ENCODE measurements around the gene COL5A2. TPM values are rescaled to one million over a fixed set of nuclear protein-coding genes. Genes with fewer than 3 reads are reported as not detected.
A peak's percentile ranks its signal among the peaks of the same experiment; 100 is the strongest.

Gene COL5A2
- total and polyA plus RNA-seq, 2 experiments from 2014 or later = 252 to 974 TPM

DNA sequence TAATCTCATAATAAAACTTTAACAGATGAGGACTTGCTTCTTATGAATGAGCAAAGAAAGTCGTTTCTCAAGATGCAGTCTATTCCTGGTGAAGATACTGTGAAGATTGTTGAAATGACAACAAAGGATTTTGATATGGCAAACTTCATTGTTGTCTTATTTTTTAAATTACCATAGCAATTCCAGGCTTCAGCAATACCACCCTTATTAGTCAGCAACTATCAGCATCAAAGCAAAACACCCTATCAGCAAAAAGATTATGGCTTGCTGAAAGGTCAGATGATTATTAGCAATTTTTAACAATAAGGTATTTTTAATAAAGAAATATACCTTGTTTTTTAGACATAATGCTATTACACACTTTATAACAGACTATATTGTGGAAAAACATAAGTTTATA is 88.3 kb downstream of the COL5A2 start:
- Histone ChIP-seq H4K20me1 (ENCODE audit: insufficient read depth) (no peaks in the 10 kb centered on the region), H3K79me2 (ENCODE audit: insufficient read depth) (peaks cover 71% of the 10 kb centered on the region), H3F3A (ENCODE audit: insufficient read depth) (peaks cover 66% of the 10 kb centered on the region), H3K4me2 (ENCODE audit: unreplicated experiment) (peak overlapping the region; percentile 68), H3K9me2 (ENCODE audit: insufficient read depth) (no peaks in the 10 kb centered on the region), H2AFZ (no peak overlapping the region), H3K27ac (peak overlapping the region; percentile 90), H3K4me1 (ENCODE audit: insufficient read depth) (peaks cover 78% of the 10 kb centered on the region), H3K9ac (no peak overlapping the region), H3K27me3 (replicated peaks; ENCODE audit: insufficient read depth) (no peaks in the 10 kb centered on the region), H3K4me3 (no peak overlapping the region), H3K9me3 (ENCODE audit: low read depth) (no peaks in the 10 kb centered on the region), H3K36me3 (ENCODE audit: low read depth) (peaks cover 70% of the 10 kb centered on the region)
- in situ Hi-C loops (cut with MboI) = no loop called here
- 0 to 22% methylated on average over 1 of the region's 1 CpG for WGBS, 2 experiments (ENCODE audit: low coverage in 1 of 2, low lambda C conversion rate in 2 of 2, missing lambda C conversion rate in 2 of 2)
- DNase-seq = peak; percentile 40
- TF ChIP-seq EZH2 (IDR thresholded peaks at IDR 0.05; ENCODE audit: insufficient read depth, poor library complexity, severe bottlenecking) (no peak), EZH2phosphoT487 (IDR thresholded peaks at IDR 0.05; ENCODE audit: insufficient read depth, low read depth) (no peak)

DNA sequence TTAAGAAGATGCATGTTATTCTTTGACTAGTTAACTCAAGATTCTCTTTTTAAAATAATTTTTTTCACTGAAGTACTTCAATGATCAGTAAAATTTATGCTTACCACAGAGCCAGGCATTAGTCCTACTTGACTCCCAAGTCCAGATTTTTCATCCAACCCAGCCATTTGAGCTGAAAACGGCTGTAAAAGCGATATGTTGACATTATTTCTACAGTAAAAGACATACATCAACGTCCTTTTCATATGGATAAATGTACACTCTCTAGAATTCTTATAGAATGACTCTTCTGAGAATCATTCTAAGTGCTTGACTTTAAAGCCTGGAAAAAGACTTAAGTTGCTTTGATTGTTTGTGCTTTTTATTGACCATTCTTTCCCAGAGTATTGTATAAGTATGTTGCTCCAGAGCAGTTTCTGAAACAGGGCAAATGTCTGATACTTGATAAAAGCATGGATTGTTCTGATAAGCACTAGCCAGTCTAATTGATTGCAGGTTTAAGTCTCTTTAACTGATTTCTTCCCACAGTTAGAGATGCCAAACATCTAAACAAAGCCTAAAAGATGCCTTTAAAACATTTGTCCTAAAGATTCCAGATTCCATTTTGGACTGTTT is 90.9 kb downstream of the COL5A2 start:
- Histone ChIP-seq H3K9ac (no peak overlapping the region), H3K27me3 (replicated peaks; ENCODE audit: insufficient read depth) (no peaks in the 10 kb centered on the region), H3K79me2 (ENCODE audit: insufficient read depth) (peaks cover 68% of the 10 kb centered on the region), H3K4me3 (no peak overlapping the region), H3K9me3 (ENCODE audit: low read depth) (no peaks in the 10 kb centered on the region), H2AFZ (no peak overlapping the region), H4K20me1 (ENCODE audit: insufficient read depth) (no peaks in the 10 kb centered on the region), H3K9me2 (ENCODE audit: insufficient read depth) (no peaks in the 10 kb centered on the region), H3K4me2 (ENCODE audit: unreplicated experiment) (no peak overlapping the region), H3K4me1 (ENCODE audit: insufficient read depth) (peaks cover 66% of the 10 kb centered on the region), H3K27ac (no peak overlapping the region; the same call in 1 of the 2 replicates), H3K36me3 (ENCODE audit: low read depth) (peaks cover 80% of the 10 kb centered on the region), H3F3A (ENCODE audit: insufficient read depth) (peaks cover 56% of the 10 kb centered on the region)
- no peak for TF ChIP-seq EZH2 (IDR thresholded peaks at IDR 0.05; ENCODE audit: insufficient read depth, poor library complexity, severe bottlenecking)
- TF ChIP-seq EZH2phosphoT487 (IDR thresholded peaks at IDR 0.05; ENCODE audit: insufficient read depth, low read depth) = no peak
- in situ Hi-C loops (cut with MboI) = no loop called here
- WGBS, 2 experiments (ENCODE audit: low coverage in 1 of 2, low lambda C conversion rate in 2 of 2, missing lambda C conversion rate in 2 of 2) = 29 to 30% methylated on average over 3 of the region's 3 CpGs
- no peak for DNase-seq

DNA sequence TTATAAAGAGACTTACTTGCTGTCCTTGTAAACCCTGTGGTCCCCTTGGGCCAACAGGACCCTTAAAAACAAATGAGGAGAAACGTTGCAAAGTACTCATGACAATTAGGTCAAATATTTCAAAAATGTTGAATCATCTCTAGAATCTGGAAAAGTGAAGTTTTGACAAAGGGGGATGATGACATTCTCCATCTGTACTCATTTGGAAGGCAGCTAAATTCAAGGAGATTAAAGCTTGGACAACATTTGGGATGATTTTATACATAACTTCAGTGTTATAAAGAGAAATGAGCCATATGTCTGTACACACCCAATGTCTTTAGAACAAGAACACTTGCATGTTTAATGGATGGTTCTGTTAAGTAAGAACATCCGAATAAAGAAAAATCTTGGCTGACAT is 92.9 kb downstream of the COL5A2 start:
- peak; percentile 82 for DNase-seq
- H3K27ac ChIP-seq = peak overlapping the region; percentile 56
- TF ChIP-seq EZH2 (IDR thresholded peaks at IDR 0.05; ENCODE audit: insufficient read depth, poor library complexity, severe bottlenecking) (no peak), EZH2phosphoT487 (IDR thresholded peaks at IDR 0.05; ENCODE audit: insufficient read depth, low read depth) (no peak)
- 0 out of 2 replicates have a peak overlapping the region, but pooled peaks have one; percentile 11 for H3K9ac ChIP-seq
- no peaks in the 10 kb centered on the region for H3K9me3 ChIP-seq (ENCODE audit: low read depth)
- WGBS, 2 experiments (ENCODE audit: low coverage in 1 of 2, low lambda C conversion rate in 2 of 2, missing lambda C conversion rate in 2 of 2) = 5 to 6% methylated on average over 2 of the region's 2 CpGs
- H3K79me2 ChIP-seq (ENCODE audit: insufficient read depth) = peaks cover 68% of the 10 kb centered on the region
- H3K27me3 ChIP-seq (replicated peaks; ENCODE audit: insufficient read depth) = no peaks in the 10 kb centered on the region
- H3K4me3 ChIP-seq = no peak overlapping the region
- peaks cover 89% of the 10 kb centered on the region for H3K36me3 ChIP-seq (ENCODE audit: low read depth)
- no peaks in the 10 kb centered on the region for H4K20me1 ChIP-seq (ENCODE audit: insufficient read depth)
- peaks cover 46% of the 10 kb centered on the region for H3K4me1 ChIP-seq (ENCODE audit: insufficient read depth)
- H2AFZ ChIP-seq = no peak overlapping the region
- H3F3A ChIP-seq (ENCODE audit: insufficient read depth) = peaks cover 43% of the 10 kb centered on the region
- peak overlapping the region; percentile 51 for H3K4me2 ChIP-seq (ENCODE audit: unreplicated experiment)
- in situ Hi-C loops (cut with MboI) = no loop called here
- no peaks in the 10 kb centered on the region for H3K9me2 ChIP-seq (ENCODE audit: insufficient read depth)

DNA sequence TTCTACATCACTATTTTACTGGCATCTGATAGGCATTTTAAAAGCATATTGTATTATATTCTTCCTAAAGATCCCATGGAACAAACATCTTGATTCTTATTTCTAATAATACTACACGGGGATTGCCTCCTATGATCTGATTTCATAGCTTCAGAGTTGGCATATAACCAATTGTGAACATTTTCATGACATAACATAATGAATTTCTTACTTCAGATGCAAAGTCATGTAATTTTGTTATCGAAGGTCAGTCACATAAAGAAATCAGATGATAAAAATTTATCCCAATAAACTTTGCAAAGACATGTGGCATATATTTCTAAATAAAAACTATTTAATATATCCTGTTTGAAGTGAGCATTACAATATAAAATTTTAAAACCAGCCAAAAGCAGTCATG is 93.3 kb downstream of the COL5A2 start:
- Histone ChIP-seq H3K4me3 (no peak overlapping the region), H3K4me1 (ENCODE audit: insufficient read depth) (peaks cover 42% of the 10 kb centered on the region), H3F3A (ENCODE audit: insufficient read depth) (peaks cover 39% of the 10 kb centered on the region), H3K9ac (0 out of 2 replicates have a peak overlapping the region, but pooled peaks have one; percentile 7), H3K27me3 (replicated peaks; ENCODE audit: insufficient read depth) (no peaks in the 10 kb centered on the region), H3K27ac (peak overlapping the region; percentile 56), H3K9me2 (ENCODE audit: insufficient read depth) (no peaks in the 10 kb centered on the region), H2AFZ (no peak overlapping the region), H4K20me1 (ENCODE audit: insufficient read depth) (no peaks in the 10 kb centered on the region), H3K36me3 (ENCODE audit: low read depth) (peaks cover 87% of the 10 kb centered on the region), H3K9me3 (ENCODE audit: low read depth) (no peaks in the 10 kb centered on the region), H3K4me2 (ENCODE audit: unreplicated experiment) (peak overlapping the region; percentile 51), H3K79me2 (ENCODE audit: insufficient read depth) (peaks cover 66% of the 10 kb centered on the region)
- in situ Hi-C loops (cut with MboI) = no loop called here
- WGBS, 2 experiments (ENCODE audit: low coverage in 1 of 2, low lambda C conversion rate in 2 of 2, missing lambda C conversion rate in 2 of 2) = 25 to 34% methylated on average over 2 of the region's 2 CpGs
- no peak for TF ChIP-seq EZH2 (IDR thresholded peaks at IDR 0.05; ENCODE audit: insufficient read depth, poor library complexity, severe bottlenecking)
- no peak for TF ChIP-seq EZH2phosphoT487 (IDR thresholded peaks at IDR 0.05; ENCODE audit: insufficient read depth, low read depth)
- peak; percentile 18 for DNase-seq
